Hindlimb muscle (tissue), 1 donor: Measurements from ENCODE around the gene KDM6A. TPM values are rescaled to one million over a fixed set of nuclear protein-coding genes. Genes with fewer than 3 reads are reported as not detected.
"Not testable (repeated sequence)": the region's sequence is repeated elsewhere in the genome, so short reads cannot be mapped to it uniquely, and the experiment has no call there.

Experiments
- DNase-seq: peaks from one replicate; pipeline ENCODE4 v3.0.0-alpha.2; 2013
- polyA plus RNA-seq: library from polyadenylated mRNA; unstranded; fragments of 120-200 nt; gene quantifications from one replicate; pipeline ENCODE4 v1.2.1, GENCODE V29; 2013; ENCODE audit not compliant: insufficient read length

Gene KDM6A
- 17.0 TPM for polyA plus RNA-seq

- DNase-seq = peak; percentile 94
These were observed at the start of gene KDM6A for GRCh38 chrX:44872821-44873414. Gene KDM6A, plus strand, starts transcription at chrX:44873188. Its CDS starts 364 bp downstream, at chrX:44873552.

GRCh38 chrX:44823193-44823592 is 49.8 kb upstream of the KDM6A start:
- not testable (repeated sequence) for DNase-seq

GRCh38 chrX:44828008-44828605 is 44.9 kb upstream of the KDM6A start:
- DNase-seq = no peak

- no peak for DNase-seq
These were observed 43.2 kb upstream of the KDM6A start for GRCh38 chrX:44829832-44830231.

- no peak for DNase-seq
These were observed 30.3 kb upstream of the KDM6A start for GRCh38 chrX:44842550-44843317.

GRCh38 chrX:44843318-44843702 is 29.7 kb upstream of the KDM6A start:
- no peak for DNase-seq

GRCh38 chrX:44843753-44844152 is 29.2 kb upstream of the KDM6A start, which contains the start of gene DUSP21:
Gene DUSP21, plus strand, starts transcription at chrX:44844021. Its CDS starts 112 bp downstream, at chrX:44844133.
- DNase-seq = no peak

GRCh38 chrX:44844204-44844603 is 28.8 kb upstream of the KDM6A start:
- no peak for DNase-seq

- not testable (repeated sequence) for DNase-seq
These were observed 22.1 kb upstream of the KDM6A start for GRCh38 chrX:44850891-44851290.

GRCh38 chrX:44871114-44871645 is 1.8 kb upstream of the KDM6A start:
- DNase-seq = no peak

GRCh38 chrX:44871931-44872820 is 812 bp upstream of the KDM6A start:
- DNase-seq = peak; percentile 41

GRCh38 chrX:44873415-44874276 is 658 bp downstream of the KDM6A start:
- peak; percentile 32 for DNase-seq

GRCh38 chrX:44874420-44875184 is 1.6 kb downstream of the KDM6A start:
- peak; percentile 16 for DNase-seq

- DNase-seq = no peak
These were observed 2.1 kb downstream of the KDM6A start for GRCh38 chrX:44875185-44875489.

GRCh38 chrX:44876086-44876485 is 3.1 kb downstream of the KDM6A start:
- no peak for DNase-seq

- DNase-seq = no peak
These were observed 3.8 kb downstream of the KDM6A start for GRCh38 chrX:44876767-44877166.

- no peak for DNase-seq
These were observed 5.8 kb downstream of the KDM6A start for GRCh38 chrX:44878780-44879179.

GRCh38 chrX:44881549-44881948 is 8.6 kb downstream of the KDM6A start:
- no peak for DNase-seq

GRCh38 chrX:44882635-44883034 is 9.6 kb downstream of the KDM6A start:
- DNase-seq = no peak

GRCh38 chrX:44884944-44885343 is 12.0 kb downstream of the KDM6A start:
- DNase-seq = no peak

GRCh38 chrX:44889824-44890223 is 16.8 kb downstream of the KDM6A start:
- DNase-seq = no peak
